Activated T-cell treated with anti-CD3 and anti-CD28 coated beads, Interleukin-2, amount 50 U/mL, for 48 hours (primary cell): ENCODE measurements around the gene ITPRID2.

ENCODE experiments used
- DNase-seq, 2 experiments: peaks; one replicate each; pipeline ENCODE4 v3.0.0-alpha.2; 2020

The ITPRID2 gene

DNA sequence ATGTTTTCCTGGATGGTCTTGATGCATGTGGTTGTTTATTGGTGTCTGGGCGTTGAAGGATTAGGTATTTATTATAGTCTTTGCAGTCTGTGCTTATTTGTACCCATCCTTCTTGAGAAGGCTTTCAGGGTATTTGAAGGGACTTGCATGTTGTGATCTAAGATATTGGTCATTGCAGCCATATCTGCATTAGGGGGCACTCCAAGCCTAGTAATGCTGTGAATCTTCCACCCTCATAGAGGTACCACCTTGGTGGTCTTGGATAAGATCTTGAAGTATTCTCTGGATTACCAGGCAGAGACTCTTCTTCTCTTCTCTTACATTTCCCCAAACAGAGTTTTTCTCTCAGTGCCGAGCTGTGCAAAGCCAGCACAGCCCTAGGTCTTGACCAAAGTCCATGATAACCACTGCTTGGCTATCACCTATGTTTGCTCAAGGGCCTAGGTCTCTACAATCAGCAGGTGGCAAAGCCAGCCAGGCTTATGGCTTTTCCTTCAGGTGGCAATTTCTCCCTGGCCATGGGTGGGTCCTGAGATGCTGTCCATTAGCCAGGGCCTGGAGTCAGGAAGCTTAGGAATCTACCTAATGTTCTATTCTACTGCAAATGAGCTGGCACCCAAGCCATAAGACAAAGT, 78.7 kb downstream of the ITPRID2 start:
- DNase-seq = no peak

DNA sequence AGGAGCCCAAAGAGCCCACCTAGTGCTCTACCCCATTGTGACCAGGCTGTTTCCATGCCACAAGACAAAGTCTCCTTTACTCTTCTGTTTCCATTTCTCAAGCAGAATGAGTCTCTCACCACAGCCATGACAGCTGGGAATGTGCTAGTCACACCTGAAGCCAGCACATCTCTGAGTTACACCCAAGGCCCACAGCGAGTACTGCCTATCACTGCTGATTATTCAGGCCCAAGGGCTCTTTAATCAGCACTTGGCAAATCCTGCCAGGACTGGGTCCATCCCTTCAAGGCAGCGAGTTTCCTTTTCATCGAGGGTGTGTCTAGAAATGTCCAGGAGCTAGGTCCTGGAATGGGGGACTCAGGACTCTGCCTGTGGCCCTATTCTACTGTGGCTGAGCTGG, 79.5 kb downstream of the ITPRID2 start:
- DNase-seq = no peak

DNA sequence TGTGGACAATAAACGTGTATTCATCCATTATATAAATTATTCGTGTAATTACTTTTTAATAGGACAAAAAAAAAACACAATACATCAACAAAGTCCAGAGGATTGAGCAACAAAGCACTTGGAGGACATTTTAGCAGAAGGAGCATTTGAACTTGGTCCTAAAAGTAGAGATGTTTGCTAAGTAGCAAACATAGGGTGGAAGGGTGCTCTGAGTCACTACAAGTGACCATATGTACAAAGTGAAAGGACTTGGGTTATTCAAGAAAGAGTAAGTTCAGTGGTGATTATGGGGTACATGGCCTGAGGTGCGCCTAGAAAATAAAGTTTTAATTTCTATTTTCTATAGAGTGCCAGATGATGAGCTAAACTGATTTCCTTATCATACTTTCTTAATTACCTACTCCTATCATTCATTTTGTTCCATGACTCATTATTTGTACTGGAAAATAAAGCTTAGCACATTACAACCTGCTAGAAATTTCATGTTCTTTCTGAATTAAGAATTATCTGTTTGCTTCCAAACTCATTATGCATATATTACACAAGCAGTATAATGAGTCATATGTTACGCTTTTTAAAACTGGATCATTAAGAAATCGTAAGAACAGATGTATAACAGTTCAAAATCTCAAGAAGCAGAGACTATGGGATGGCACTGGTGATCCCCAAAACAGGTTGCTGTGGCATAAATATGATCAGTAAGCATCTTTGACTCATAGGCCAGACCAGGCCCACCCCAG, 81.1 kb downstream of the ITPRID2 start:
- DNase-seq = no peak

DNA sequence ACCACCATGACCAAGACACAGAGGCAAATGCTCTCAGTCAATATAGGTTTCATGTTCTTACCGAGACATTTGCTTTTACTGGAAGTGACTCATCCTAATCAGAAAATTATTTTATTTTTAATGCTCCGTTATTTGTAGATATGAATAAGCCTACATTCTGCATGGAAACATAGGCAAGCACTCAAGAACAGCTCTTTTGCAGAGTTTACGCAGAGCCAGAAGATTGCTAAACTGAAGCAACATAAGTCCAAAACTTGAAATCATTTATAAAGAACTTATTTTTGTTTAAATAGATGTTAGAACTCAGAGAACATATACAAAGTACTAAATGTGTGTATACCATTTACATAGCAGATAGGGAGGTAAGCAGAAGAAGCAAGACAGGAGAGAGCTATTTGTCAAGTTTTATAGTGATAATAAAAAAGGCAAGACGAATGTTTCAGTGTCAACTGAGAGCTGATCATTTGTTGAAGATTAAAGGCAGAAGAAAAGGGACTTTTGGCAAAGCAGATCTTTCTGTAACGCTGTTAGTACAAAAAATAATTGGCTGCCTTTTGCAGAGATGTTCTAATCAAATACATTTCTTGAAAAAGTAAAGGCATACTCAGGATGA, 81.7 kb downstream of the ITPRID2 start:
- no peak for DNase-seq

DNA sequence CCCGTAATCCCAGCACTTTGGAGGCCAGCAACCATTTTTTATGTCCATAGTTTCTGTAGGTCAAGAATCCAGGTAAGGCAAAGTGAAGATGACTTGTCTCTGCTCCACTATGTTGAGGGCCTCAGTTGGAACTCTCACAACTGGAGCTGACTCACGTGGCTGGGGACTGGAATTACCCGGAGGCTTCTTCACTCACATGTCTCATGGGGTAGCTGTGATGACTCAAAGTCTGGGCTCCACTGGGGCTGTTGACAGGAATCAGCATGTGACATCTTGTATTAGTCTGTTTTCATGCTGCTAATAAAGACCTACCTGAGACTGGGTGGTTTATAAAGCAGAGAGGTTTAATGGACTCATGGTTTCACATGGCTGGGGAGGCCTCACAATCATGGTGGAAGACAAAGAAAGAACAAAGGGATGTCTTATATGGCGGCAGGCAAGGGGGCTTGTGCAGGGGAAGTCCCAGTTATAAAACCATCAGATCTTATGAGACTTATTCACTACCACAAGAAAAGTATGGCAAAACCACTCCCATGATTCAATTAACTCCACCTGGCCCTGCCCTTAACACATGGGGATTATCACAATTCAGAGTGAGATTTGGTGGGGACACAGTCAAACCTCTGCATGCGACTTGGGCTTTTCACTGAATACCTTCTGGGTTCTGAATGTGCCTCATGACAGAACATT, 86.3 kb downstream of the ITPRID2 start:
- DNase-seq = peak; percentile 36 to 54

DNA sequence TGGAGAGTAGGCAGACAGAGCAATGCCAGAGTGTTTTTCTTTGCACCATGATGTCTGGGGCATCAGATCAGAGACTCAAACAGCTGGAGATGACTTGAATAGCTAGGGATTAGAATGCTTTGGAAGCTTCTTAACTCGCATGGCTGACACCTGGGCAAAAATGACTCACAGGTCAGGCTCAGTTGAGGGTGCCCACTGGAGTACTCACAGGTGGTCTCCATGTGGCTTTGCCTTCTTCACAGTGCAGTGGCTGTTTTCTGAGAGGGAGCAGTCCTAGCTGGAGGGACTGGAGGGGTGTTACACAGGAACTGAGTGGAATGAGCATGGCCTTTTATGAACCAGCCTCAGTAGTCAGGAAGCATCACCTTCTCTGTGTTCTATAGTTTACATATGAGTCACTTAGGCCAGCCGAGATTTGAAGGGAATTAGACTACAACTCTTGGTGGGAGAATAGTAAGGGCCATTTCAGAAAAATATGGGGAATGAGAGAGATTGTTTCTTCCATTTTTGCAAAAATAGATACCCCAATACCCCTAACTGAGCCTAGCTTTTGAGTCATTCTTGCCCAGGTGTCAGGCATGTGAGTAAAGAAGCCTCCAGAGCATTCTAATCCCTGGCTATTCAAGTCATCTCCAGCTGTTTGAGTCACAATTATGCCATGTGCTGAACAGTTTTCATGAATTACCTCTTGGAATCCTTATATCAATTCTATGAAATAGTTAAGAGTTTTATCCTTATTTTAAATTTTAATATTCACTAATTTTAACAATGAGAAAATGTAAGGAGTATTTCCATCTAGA, 87.0 kb downstream of the ITPRID2 start:
- no peak for DNase-seq
